Cardiac muscle cell (in vitro differentiated cells and primary cell): ENCODE data around the gene ARRDC2. TPM values are rescaled to one million over a fixed set of nuclear protein-coding genes. Genes with fewer than 3 reads are reported as not detected.

Experiments
- DNase-seq, 2 donors: peaks; one replicate each; pipeline versions ENCODE4 v3.0.0 to v3.0.0-alpha.2; 2010 to 2017; ENCODE audit warnings: low read depth in 1 of 2, low spot score in 1 of 2
- H3K27ac ChIP-seq: fragments of 200-600 bp; sonication (generic); 2 replicates; pipeline ENCODE4 v1.5.1; 2016
- H3K27me3 ChIP-seq: fragments of 200-600 bp; sonication (generic); 2 replicates; pipeline ENCODE4 v1.6.0; 2016; ENCODE audit warnings: control low read depth
- H3K36me3 ChIP-seq: fragments of 200-600 bp; sonication (generic); 2 replicates; pipeline ENCODE4 v1.5.1; 2016; ENCODE audit warnings: control low read depth
- H3K4me1 ChIP-seq: fragments of 200-600 bp; sonication (generic); 2 replicates; pipeline ENCODE4 v1.8.1; 2017; ENCODE audit warnings: low read depth, mild to moderate bottlenecking, mixed run types
- H3K4me3 ChIP-seq: fragments of 200-600 bp; sonication (generic); 2 replicates; pipeline ENCODE4 v1.5.1; 2016; ENCODE audit warnings: mild to moderate bottlenecking
- H3K9me3 ChIP-seq: fragments of 200-600 bp; sonication (generic); 2 replicates; pipeline ENCODE4 v1.5.1; 2017; ENCODE audit warnings: low read depth, mild to moderate bottlenecking, control low read depth
- CTCF ChIP-seq: IDR thresholded peaks from 2 replicates; pipeline ENCODE4 v1.5.1; 2012; ENCODE audit warnings: low read depth, mild to moderate bottlenecking, low read length
- polyA plus RNA-seq: library from polyadenylated mRNA; unstranded; fragments of >200 nt; fragmentation: Nextera tagmentation; extraction: Ambion mirVana; gene quantifications from 2 replicates; pipeline ENCODE4 v1.2.1, GENCODE V29; 2016
- total RNA-seq: library from RNA; depleted of rRNA; stranded (reverse); fragments of >200 nt; gene quantifications from 2 replicates; pipeline ENCODE4 v1.2.3, GENCODE V29; 2016

Gene ARRDC2
- total and polyA plus RNA-seq, 2 experiments from 2014 or later, result 6.8 to 16.1 TPM

GRCh38 chr19:18016209-18016910 is 8.4 kb downstream of the ARRDC2 start:
- Histone ChIP-seq H3K36me3 (no peaks in the 10 kb centered on the region), H3K4me3 (no peak overlapping the region), H3K27me3 (no peaks in the 10 kb centered on the region), H3K27ac (no peak overlapping the region), H3K9me3 (no peaks in the 10 kb centered on the region), H3K4me1 (peaks cover 9% of the 10 kb centered on the region)
- no peak for TF ChIP-seq CTCF
- DNase-seq, result no peak

- Histone ChIP-seq H3K4me3 (no peak overlapping the region), H3K27ac (no peak overlapping the region), H3K9me3 (no peaks in the 10 kb centered on the region), H3K36me3 (no peaks in the 10 kb centered on the region), H3K4me1 (peaks cover 9% of the 10 kb centered on the region), H3K27me3 (no peaks in the 10 kb centered on the region)
- no peak for DNase-seq
- no peak for TF ChIP-seq CTCF
Measured at GRCh38 chr19:18017275-18018083, 9.5 kb downstream of the ARRDC2 start.

DNA sequence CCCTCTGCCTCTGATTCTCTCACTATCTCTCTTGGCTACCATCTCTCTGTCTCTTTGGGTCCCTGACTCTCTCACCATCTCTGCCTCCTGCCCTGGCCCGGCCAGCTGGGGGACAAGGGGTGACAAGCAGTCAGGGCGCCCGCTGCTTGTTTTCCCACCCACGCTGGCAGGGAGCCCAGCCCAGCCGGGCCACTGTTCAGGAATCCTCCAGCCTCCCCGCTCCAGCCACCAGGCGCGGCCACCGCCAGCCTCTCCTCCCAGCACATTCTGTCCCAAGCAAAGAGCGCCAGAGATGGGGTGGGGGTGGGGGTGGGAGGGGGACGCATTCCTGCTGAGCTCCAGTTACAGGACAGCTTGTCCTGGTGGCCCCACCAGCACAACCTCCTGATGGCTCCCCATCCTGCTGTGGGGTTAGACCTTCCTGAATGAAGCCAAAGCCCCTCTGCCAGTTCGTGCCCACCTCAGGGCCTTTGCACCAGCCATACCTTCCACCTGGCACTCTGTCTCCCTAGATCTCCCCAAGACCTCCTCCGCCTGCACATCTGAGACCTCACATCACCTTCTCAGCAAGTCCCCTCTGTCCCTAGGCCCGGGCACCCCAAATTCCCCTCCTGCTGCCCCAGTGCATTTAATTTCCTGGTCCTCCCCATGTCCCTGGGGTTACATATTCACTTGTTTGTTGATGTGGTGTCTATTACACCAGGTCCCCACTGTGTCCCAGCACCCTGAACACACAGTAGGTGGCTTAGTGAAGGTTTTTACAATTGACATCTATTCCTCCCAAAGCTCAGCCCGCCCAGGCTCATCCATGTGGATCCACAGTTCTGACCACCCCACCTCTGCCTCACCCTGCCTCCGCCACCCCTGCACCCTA is 12.5 kb downstream of the ARRDC2 start:
- TF ChIP-seq CTCF, result no peak
- DNase-seq, result peak in 1 of 2 donors; percentile 67
- Histone ChIP-seq H3K27me3 (no peaks in the 10 kb centered on the region), H3K4me3 (no peak overlapping the region), H3K4me1 (no peaks in the 10 kb centered on the region), H3K36me3 (no peaks in the 10 kb centered on the region), H3K27ac (no peak overlapping the region), H3K9me3 (no peaks in the 10 kb centered on the region)

DNA sequence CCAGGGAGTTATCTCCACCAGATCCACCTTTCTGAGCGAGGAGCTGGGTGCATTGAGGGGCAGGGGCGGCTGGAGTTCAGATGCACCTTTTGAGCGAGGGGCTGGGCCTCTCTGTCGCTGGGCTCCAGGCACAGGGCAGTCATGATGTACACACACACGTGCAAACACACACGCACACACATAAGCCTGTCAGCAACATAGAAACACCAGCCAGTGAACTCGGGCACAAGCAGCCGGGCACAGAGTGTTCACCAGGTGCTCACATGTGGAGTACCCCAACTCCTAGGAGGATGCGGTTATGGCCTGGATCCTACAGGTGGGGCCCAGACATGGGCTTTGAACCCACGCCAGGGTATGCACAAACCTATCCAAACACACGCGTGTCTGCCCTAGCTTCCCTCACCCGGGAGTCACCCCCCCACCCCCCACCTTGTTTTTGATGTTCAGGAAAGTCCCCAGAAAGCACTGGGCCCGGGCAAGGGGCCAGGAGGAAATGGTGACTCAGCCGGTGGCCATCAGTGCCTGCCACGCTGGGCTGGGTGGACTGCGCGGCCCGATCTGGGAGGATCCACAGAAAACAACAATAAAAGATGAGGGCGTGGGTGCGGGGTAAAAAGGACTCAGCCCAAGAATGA is 13.3 kb downstream of the ARRDC2 start:
- peak in 1 of 2 donors; percentile 92 for DNase-seq
- TF ChIP-seq CTCF, result no peak
- H3K27me3 ChIP-seq, result no peaks in the 10 kb centered on the region
- no peaks in the 10 kb centered on the region for H3K4me1 ChIP-seq
- no peaks in the 10 kb centered on the region for H3K36me3 ChIP-seq
- H3K27ac ChIP-seq, result no peak overlapping the region
- H3K4me3 ChIP-seq, result no peak overlapping the region
- H3K9me3 ChIP-seq, result no peaks in the 10 kb centered on the region
